IPS DF 6.9 (cell line): Measurements from ENCODE around the gene CNTN4.
"Not testable (repeated sequence)": the region's sequence is repeated elsewhere in the genome, so short reads cannot be mapped to it uniquely, and the experiment has no call there.

Experiments used
- DNase-seq: peaks from one replicate; pipeline ENCODE4 v3.0.0-alpha.2; 2013; ENCODE audit warnings: low read depth, low spot score
- H3K27ac ChIP-seq: one replicate; pipeline ENCODE4 v1.5.1; 2013; ENCODE audit warnings: low read length, control low read depth
- H3K27me3 ChIP-seq: 2 replicates; pipeline ENCODE4 v1.6.1; 2013; ENCODE audit warnings: mild to moderate bottlenecking, low read length; ENCODE audit not compliant: control insufficient read depth, insufficient read depth
- H3K36me3 ChIP-seq: 2 replicates; pipeline ENCODE4 v1.6.1; 2013; ENCODE audit warnings: low read length; ENCODE audit not compliant: control insufficient read depth, insufficient read depth
- H3K4me1 ChIP-seq: 2 replicates; pipeline ENCODE4 v1.6.1; 2013; ENCODE audit warnings: low read length; ENCODE audit not compliant: control insufficient read depth, insufficient read depth
- H3K4me3 ChIP-seq: 2 replicates; pipeline ENCODE4 v1.5.1; 2013; ENCODE audit warnings: mild to moderate bottlenecking, low read length
- H3K9me3 ChIP-seq: 2 replicates; pipeline ENCODE4 v1.6.1; 2013; ENCODE audit warnings: low read length, inconsistent platforms; ENCODE audit not compliant: control insufficient read depth, insufficient read depth
- WGBS: extraction: QIAGEN DNeasy Blood & Tissue Kit; methylation state at CpG from one replicate; pipeline ENCODE4 v1.1.7; 2013; ENCODE audit warnings: mixed read lengths, missing lambda C conversion rate; ENCODE audit not compliant: insufficient read length, insufficient coverage; 5-methylcytosine and 5-hydroxymethylcytosine counted together

CNTN4 gene

GRCh38 chr3:2526926-2527325 lies 428.3 kb downstream of the CNTN4 start:
- Histone ChIP-seq H3K27me3 (no peaks in the 10 kb centered on the region), H3K27ac (no peak overlapping the region), H3K4me3 (no peak overlapping the region), H3K4me1 (no peaks in the 10 kb centered on the region), H3K36me3 (no peaks in the 10 kb centered on the region), H3K9me3 (no peaks in the 10 kb centered on the region)
- no peak for DNase-seq
- no CpG with 5 or more reads among the region's 1 CpG for WGBS

GRCh38 chr3:2527328-2527727 lies 428.7 kb downstream of the CNTN4 start:
- not testable (repeated sequence) for H3K27ac ChIP-seq, H3K9me3 ChIP-seq, H3K4me3 ChIP-seq, H3K4me1 ChIP-seq, H3K36me3 ChIP-seq, DNase-seq, H3K27me3 ChIP-seq
- WGBS, result no CpG with 5 or more reads among the region's 8 CpGs

GRCh38 chr3:2534767-2535166 lies 436.1 kb downstream of the CNTN4 start:
- H3K27ac ChIP-seq, DNase-seq, H3K9me3 ChIP-seq, H3K4me3 ChIP-seq, H3K27me3 ChIP-seq, H3K36me3 ChIP-seq, H3K4me1 ChIP-seq: not testable (repeated sequence)
- no CpG with 5 or more reads among the region's 6 CpGs for WGBS

- H3K4me1 ChIP-seq, result no peaks in the 10 kb centered on the region
- H3K36me3 ChIP-seq, result no peaks in the 10 kb centered on the region
- no peaks in the 10 kb centered on the region for H3K27me3 ChIP-seq
- DNase-seq, result no peak
- WGBS, result no CpG with 5 or more reads among the region's 1 CpG
- no peak overlapping the region for H3K4me3 ChIP-seq
- H3K27ac ChIP-seq, result no peak overlapping the region
- H3K9me3 ChIP-seq, result no peaks in the 10 kb centered on the region
Observed at GRCh38 chr3:2535206-2535605, 436.5 kb downstream of the CNTN4 start.

- H3K9me3 ChIP-seq, result no peaks in the 10 kb centered on the region
- no peak overlapping the region for H3K27ac ChIP-seq
- no CpG with 5 or more reads among the region's 2 CpGs for WGBS
- no peaks in the 10 kb centered on the region for H3K4me1 ChIP-seq
- H3K4me3 ChIP-seq, result no peak overlapping the region
- DNase-seq, result no peak
- no peaks in the 10 kb centered on the region for H3K27me3 ChIP-seq
- no peaks in the 10 kb centered on the region for H3K36me3 ChIP-seq
Observed at GRCh38 chr3:2536575-2536974, 437.9 kb downstream of the CNTN4 start.

GRCh38 chr3:2540115-2540514 lies 441.4 kb downstream of the CNTN4 start:
- H3K4me1 ChIP-seq, result no peaks in the 10 kb centered on the region
- WGBS, result no CpG with 5 or more reads among the region's 5 CpGs
- no peaks in the 10 kb centered on the region for H3K36me3 ChIP-seq
- no peaks in the 10 kb centered on the region for H3K27me3 ChIP-seq
- H3K27ac ChIP-seq, result no peak overlapping the region
- DNase-seq, result no peak
- H3K9me3 ChIP-seq, result no peaks in the 10 kb centered on the region
- H3K4me3 ChIP-seq, result no peak overlapping the region

- DNase-seq, result no peak
- Histone ChIP-seq H3K27ac (no peak overlapping the region), H3K4me3 (no peak overlapping the region), H3K4me1 (no peaks in the 10 kb centered on the region), H3K9me3 (no peaks in the 10 kb centered on the region), H3K36me3 (no peaks in the 10 kb centered on the region), H3K27me3 (no peaks in the 10 kb centered on the region)
- no CpG with 5 or more reads among the region's 3 CpGs for WGBS
Observed at GRCh38 chr3:2543247-2543646, 444.6 kb downstream of the CNTN4 start.

- Histone ChIP-seq H3K36me3 (no peaks in the 10 kb centered on the region), H3K27ac (no peak overlapping the region), H3K9me3 (no peaks in the 10 kb centered on the region), H3K27me3 (no peaks in the 10 kb centered on the region), H3K4me1 (no peaks in the 10 kb centered on the region), H3K4me3 (no peak overlapping the region)
- DNase-seq, result no peak
- no CpG with 5 or more reads among the region's 2 CpGs for WGBS
Observed at GRCh38 chr3:2544212-2544611, 445.5 kb downstream of the CNTN4 start.

- DNase-seq, result no peak
- Histone ChIP-seq H3K4me1 (no peaks in the 10 kb centered on the region), H3K36me3 (no peaks in the 10 kb centered on the region), H3K9me3 (no peaks in the 10 kb centered on the region), H3K4me3 (no peak overlapping the region), H3K27me3 (no peaks in the 10 kb centered on the region), H3K27ac (no peak overlapping the region)
- WGBS, result no CpG with 5 or more reads among the region's 2 CpGs
Observed at GRCh38 chr3:2544718-2545117, 446.1 kb downstream of the CNTN4 start.

- no peak for DNase-seq
- Histone ChIP-seq H3K4me3 (no peak overlapping the region), H3K36me3 (no peaks in the 10 kb centered on the region), H3K27me3 (no peaks in the 10 kb centered on the region), H3K27ac (no peak overlapping the region), H3K4me1 (no peaks in the 10 kb centered on the region), H3K9me3 (no peaks in the 10 kb centered on the region)
- WGBS, result no CpG with 5 or more reads among the region's 4 CpGs
Observed at GRCh38 chr3:2547049-2547448, 448.4 kb downstream of the CNTN4 start.

GRCh38 chr3:2554656-2555055 lies 456.0 kb downstream of the CNTN4 start:
- no peaks in the 10 kb centered on the region for H3K36me3 ChIP-seq
- no peaks in the 10 kb centered on the region for H3K27me3 ChIP-seq
- no peaks in the 10 kb centered on the region for H3K4me1 ChIP-seq
- no peak overlapping the region for H3K27ac ChIP-seq
- no peaks in the 10 kb centered on the region for H3K9me3 ChIP-seq
- no peak for DNase-seq
- H3K4me3 ChIP-seq, result no peak overlapping the region
- no CpG with 5 or more reads among the region's 3 CpGs for WGBS
